VCaP (cell line): Measurements from ENCODE around the gene PRRC1.
"Not testable (repeated sequence)": the region's sequence is repeated elsewhere in the genome, so short reads cannot be mapped to it uniquely, and the experiment has no call there.

Experiments
- H3K27ac ChIP-seq: fragments of 450-650 bp; 2 replicates; pipeline ENCODE4 v1.5.1; 2017
- CTCF ChIP-seq: fragments of 450-650 bp; conservative IDR thresholded peaks from 2 replicates; pipeline ENCODE4 v1.5.1; 2017; ENCODE audit warnings: mild to moderate bottlenecking, moderate library complexity

Gene PRRC1

DNA sequence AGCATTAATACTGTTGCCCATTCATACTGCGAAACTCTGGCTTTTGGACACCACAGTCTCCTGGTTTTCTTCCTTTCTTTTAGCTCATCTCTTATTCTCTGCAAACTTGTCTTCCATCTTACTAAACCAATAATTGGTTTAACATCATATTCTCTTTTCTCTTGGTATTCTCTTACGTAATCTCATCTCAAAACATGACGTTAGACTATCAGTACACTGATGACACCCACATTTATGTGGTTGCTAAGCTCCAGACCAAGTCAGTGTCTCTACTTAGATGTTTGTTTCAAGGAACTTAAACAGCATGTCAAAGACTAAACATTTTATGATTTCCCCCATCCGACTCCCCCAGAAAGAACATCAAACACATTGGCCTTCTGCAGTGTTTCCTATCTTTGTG is 2.1 kb downstream of the PRRC1 start:
- no peak for TF ChIP-seq CTCF
- no peak overlapping the region for H3K27ac ChIP-seq

DNA sequence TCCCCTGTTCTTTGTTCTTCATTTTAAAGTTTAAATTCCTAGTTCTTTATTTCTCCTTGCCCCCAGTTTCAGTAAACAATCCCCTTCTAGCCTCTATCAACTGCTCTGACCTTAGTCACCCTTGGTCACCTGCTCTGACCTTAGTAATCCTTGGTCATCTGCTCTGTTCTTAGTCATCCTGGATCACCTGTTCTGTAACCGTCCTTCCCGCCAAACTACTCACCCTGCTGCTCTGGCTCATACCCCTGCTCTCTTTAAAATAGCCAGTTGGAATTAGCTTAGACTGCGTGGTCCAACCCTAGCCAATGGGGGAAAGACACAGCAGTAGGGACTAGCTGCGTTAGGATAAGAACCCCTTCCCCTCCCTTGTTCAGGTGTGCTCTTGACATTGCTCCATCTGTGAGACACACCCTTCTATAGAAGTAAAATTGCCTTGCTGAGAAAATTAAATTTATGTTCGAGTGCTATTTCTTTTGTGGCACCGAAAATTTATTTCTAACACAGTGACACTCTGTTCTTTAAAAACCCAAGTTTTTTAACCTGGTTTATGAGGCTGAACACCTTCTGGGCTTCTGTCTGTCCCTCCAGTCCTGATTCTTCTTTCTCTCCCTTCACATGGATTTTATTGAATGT is 3.8 kb downstream of the PRRC1 start:
- no peak for TF ChIP-seq CTCF
- H3K27ac ChIP-seq, result no peak overlapping the region

DNA sequence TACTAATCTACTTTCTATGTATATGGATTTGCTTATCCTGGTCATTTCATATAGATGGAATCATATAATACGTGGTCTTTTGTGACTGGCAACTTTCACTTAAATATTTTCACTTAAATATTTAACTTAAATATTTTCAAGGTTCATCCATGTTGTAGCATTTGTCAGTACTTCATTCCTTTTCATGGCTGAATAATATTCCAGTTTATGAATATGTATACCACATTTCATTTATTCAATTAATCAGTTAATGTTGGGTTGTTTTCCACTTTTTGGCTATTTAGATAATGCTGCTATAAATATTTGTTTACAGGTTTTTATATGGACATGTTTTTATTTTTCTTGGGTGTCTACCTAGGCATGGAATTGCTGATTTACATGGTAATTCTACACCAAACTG is 7.7 kb downstream of the PRRC1 start:
- no peak overlapping the region for H3K27ac ChIP-seq
- no peak for TF ChIP-seq CTCF

DNA sequence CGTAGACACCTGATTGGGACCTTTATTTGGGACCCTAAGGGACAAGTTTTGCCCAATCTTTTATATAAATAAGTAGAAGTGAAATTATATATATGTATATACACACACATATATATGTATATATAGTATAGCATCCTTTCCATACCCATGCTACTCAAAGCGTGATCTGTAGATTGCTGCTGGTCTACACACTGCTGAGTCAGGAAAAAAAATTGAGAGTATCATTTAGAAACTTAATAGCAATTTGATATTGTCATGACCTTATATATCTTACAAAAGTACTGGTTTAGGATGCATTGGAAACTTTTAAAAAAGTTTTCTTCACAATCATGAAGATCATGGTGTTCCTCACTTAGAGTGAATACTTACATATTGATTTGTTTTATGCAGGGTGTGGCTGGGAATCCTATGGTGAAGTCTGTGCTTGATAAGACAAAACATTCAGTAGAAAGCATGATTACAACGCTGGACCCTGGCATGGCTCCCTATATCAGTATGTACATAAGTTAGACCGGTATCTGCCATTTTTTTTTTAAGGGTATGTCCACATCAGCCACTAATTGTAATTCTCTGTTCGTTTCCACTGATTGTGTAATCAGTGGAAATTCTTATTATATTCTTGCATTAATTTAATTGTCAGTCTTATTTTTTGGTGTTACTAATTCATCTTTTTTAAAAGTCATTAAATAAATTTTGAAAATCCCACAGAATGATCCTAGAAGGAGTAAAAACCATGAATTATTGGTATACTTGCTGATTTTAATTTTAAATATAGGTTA is 12.7 kb downstream of the PRRC1 start:
- H3K27ac ChIP-seq, result no peak overlapping the region
- TF ChIP-seq CTCF, result no peak

DNA sequence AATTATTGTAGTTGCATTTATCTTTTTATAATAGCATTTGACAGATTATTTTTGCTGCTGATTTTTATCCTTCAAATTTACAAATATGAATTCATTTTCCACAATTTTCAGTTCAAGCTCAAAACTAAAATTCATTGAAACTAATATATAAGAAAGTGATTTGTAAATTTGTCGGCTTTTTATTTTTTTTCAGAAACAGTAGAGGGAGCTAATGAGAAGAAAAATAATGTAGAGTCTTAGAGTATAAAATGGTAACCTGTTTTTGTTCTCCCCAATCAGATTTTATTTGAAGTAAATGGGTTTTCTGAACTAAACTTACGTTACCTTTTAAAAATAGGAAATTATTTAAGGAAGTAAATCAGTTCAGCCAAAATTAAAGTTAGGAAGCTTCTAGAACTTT is 19.2 kb downstream of the PRRC1 start:
- peak; percentile 67 for TF ChIP-seq CTCF
- H3K27ac ChIP-seq, result no peak overlapping the region

GRCh38 chr5:127540553-127540952 is 23.1 kb downstream of the PRRC1 start:
- not testable (repeated sequence) for H3K27ac ChIP-seq

- not testable (repeated sequence) for H3K27ac ChIP-seq
These were observed 27.8 kb downstream of the PRRC1 start for GRCh38 chr5:127545249-127545648.

GRCh38 chr5:127549551-127549950 is 32.1 kb downstream of the PRRC1 start:
- peak overlapping the region; percentile 35 for H3K27ac ChIP-seq
- TF ChIP-seq CTCF, result no peak
